ENCODE measurements around the gene TAF6L. TPM values are rescaled to one million over a fixed set of nuclear protein-coding genes. Genes with fewer than 3 reads are reported as not detected.

The TAF6L gene
- total and polyA plus RNA-seq, 9 of the 15 experiments (the other 6 are each of a cell fraction or from before 2014, with no cell fraction given): 0.04 to 45.5 (median 20.8) TPM

GRCh38 chr11:62786318-62787004, 15.3 kb downstream of the TAF6L start (continued):
- TF ChIP-seq ZBTB40 (IDR thresholded peaks at IDR 0.05) (no peak), ZBTB40 (CRISPR knock-in tag; IDR thresholded peaks at IDR 0.05) (no peak), SMAD4 (CRISPR knock-in tag; conservative IDR thresholded peaks at IDR 0.05) (no peak; the same call in 1 of the 2 replicates), NFRKB (IDR thresholded peaks at IDR 0.05; ENCODE audit: low read depth) (no peak), MBD2 (IDR thresholded peaks at IDR 0.05; ENCODE audit: borderline replicate concordance, low read depth) (no peak), HNRNPH1 (optimal IDR thresholded peaks at IDR 0.05; ENCODE audit: low read depth, low read length) (no peak), GABPB2 (CRISPR knock-in tag; conservative IDR thresholded peaks at IDR 0.05) (no peak), CREB3L1 (IDR thresholded peaks at IDR 0.05; ENCODE audit: borderline replicate concordance, low read depth) (0 out of 2 replicates have a peak, but pooled peaks have one; percentile 9), ZNF184 (CRISPR knock-in tag; IDR thresholded peaks at IDR 0.05) (no peak), KLF1 (tag; IDR thresholded peaks at IDR 0.05) (no peak), ZNF224 (CRISPR knock-in tag; IDR thresholded peaks at IDR 0.05) (no peak), TEAD2 (tag; IDR thresholded peaks at IDR 0.05) (no peak), RAD51 (IDR thresholded peaks at IDR 0.05; ENCODE audit: borderline replicate concordance, low read depth) (peak; percentile 15; the same call in 1 of the 2 replicates), TCF15 (CRISPR knock-in tag; IDR thresholded peaks at IDR 0.05) (no peak), TRIM24 (IDR thresholded peaks at IDR 0.05) (no peak), ZNF408 (CRISPR knock-in tag; IDR thresholded peaks at IDR 0.05; ENCODE audit: low read depth) (no peak), ZNF584 (CRISPR knock-in tag; IDR thresholded peaks at IDR 0.05; ENCODE audit: low read depth) (no peak), IFI16 (CRISPR knock-in tag; IDR thresholded peaks at IDR 0.05) (no peak)
